MM.1S (cell line): Measurements from ENCODE around the gene TNFRSF4.

Experiments
- DNase-seq: peaks from one replicate; pipeline ENCODE4 v3.0.0-alpha.2; 2015
- H2AFZ ChIP-seq: fragments of 300-600 bp; sonication (generic); 2 replicates; pipeline ENCODE4 v1.6.0; 2016; ENCODE audit warnings: antibody characterized with exemption, low read length
- H3F3A ChIP-seq: fragments of 300-600 bp; sonication (generic); 2 replicates; pipeline ENCODE4 v1.6.1; 2016; ENCODE audit warnings: mild to moderate bottlenecking, antibody characterized with exemption, low read length, moderate library complexity, mixed read lengths; ENCODE audit not compliant: insufficient read depth
- H3K27ac ChIP-seq: fragments of 300-600 bp; sonication (generic); 2 replicates; pipeline ENCODE4 v1.5.1; 2016; ENCODE audit warnings: mild to moderate bottlenecking, low read length
- H3K27me3 ChIP-seq: fragments of 300-600 bp; sonication (generic); replicated peaks from 2 replicates; pipeline ENCODE4 v1.6.0; 2016; ENCODE audit warnings: low read length; ENCODE audit not compliant: insufficient read depth
- H3K36me3 ChIP-seq: fragments of 300-600 bp; sonication (generic); replicated peaks from 2 replicates; pipeline ENCODE4 v1.6.1; 2016; ENCODE audit warnings: mild to moderate bottlenecking, low read length, mixed read lengths; ENCODE audit not compliant: insufficient read depth
- H3K4me1 ChIP-seq: fragments of 300-600 bp; sonication (generic); 2 replicates; pipeline ENCODE4 v1.6.1; 2016; ENCODE audit warnings: low read length, mixed read lengths
- H3K4me2 ChIP-seq: fragments of 300-600 bp; sonication (generic); 2 replicates; pipeline ENCODE4 v1.6.0; 2016; ENCODE audit warnings: low read depth, low read length
- H3K4me3 ChIP-seq: fragments of 300-600 bp; sonication (generic); 2 replicates; pipeline ENCODE4 v1.5.1; 2016; ENCODE audit warnings: low read length, mixed read lengths
- H3K79me2 ChIP-seq: fragments of 300-600 bp; sonication (generic); 2 replicates; pipeline ENCODE4 v1.6.1; 2016; ENCODE audit warnings: mixed run types, low read length, mixed read lengths
- H3K9ac ChIP-seq: fragments of 300-600 bp; sonication (generic); 2 replicates; pipeline ENCODE4 v1.6.1; 2016; ENCODE audit warnings: low read length, mixed read lengths
- H3K9me2 ChIP-seq: fragments of 300-600 bp; sonication (generic); replicated peaks from 2 replicates; pipeline ENCODE4 v1.6.1; 2016; ENCODE audit warnings: mild to moderate bottlenecking, low read length, mixed read lengths; ENCODE audit not compliant: insufficient read depth
- H3K9me3 ChIP-seq: fragments of 300-600 bp; sonication (generic); replicated peaks from 2 replicates; pipeline ENCODE4 v1.6.1; 2016; ENCODE audit warnings: mild to moderate bottlenecking, low read length, mixed read lengths; ENCODE audit not compliant: insufficient read depth
- H4K20me1 ChIP-seq: fragments of 300-600 bp; sonication (generic); 2 replicates; pipeline ENCODE4 v1.6.1; 2016; ENCODE audit warnings: mild to moderate bottlenecking, low read length, moderate library complexity, mixed read lengths; ENCODE audit not compliant: insufficient read depth
- EZH2 ChIP-seq: fragments of 300-600 bp; sonication (generic); optimal IDR thresholded peaks from 2 replicates; pipeline ENCODE3; 2017; ENCODE audit warnings: low read depth, mild to moderate bottlenecking, antibody characterized with exemption, low read length, mixed read lengths
- EZH2phosphoT487 ChIP-seq: fragments of 300-600 bp; sonication (generic); IDR thresholded peaks from 2 replicates; pipeline ENCODE4 v1.6.1; 2018; ENCODE audit warnings: antibody characterized with exemption, low read length
- TF ChIP-seq, protein P1 (sequence below): fragments of 300-600 bp; sonication (generic); IDR thresholded peaks from 2 replicates; pipeline ENCODE4 v1.5.1; 2016; ENCODE audit warnings: antibody characterized with exemption, low read length, mixed read lengths

Gene TNFRSF4

DNA sequence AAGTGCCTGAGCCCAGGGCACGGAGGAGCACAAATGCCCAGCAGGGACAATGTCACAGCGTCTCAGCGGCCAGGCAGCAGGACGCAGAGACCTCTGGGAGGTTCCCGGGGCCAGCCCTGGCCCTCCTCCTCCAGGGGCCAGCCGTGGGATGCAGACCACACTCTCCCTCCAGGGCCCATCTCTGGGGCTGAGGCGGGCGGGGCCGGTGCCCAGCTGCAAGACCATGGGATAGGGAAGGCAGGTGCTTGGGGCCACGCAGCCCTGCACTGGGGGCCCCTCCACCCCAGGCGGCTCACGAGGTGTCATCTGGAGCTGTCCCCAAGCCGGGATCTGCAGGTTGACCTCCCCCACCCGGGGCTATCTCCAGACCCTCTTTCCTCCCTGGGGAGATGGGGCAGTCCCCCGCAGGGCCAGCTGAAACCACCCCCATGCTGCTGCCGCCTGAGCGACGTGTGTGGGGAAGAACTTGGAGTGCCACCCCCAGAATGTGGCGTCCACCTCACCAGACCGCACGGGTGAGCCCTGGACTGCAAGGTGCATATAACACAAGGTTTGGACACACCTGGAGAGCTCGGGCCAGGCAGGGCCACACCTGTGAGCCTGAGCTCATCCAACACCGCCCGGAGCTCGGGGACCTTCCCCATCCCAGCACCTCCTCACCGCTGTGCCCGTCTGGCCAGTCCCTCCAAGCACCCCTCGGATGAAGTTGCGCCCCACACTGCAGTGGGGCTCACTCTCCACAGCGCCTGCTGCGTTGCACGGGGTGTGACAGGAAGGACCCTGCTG is 44.3 kb downstream of the TNFRSF4 start:
- Histone ChIP-seq H3K9ac (no peak overlapping the region), H3K36me3 (no peaks in the 10 kb centered on the region), H3K27me3 (peaks cover 96% of the 10 kb centered on the region), H3K27ac (no peak overlapping the region), H4K20me1 (no peaks in the 10 kb centered on the region), H3K9me3 (no peaks in the 10 kb centered on the region), H3F3A (no peaks in the 10 kb centered on the region), H2AFZ (no peak overlapping the region), H3K79me2 (no peaks in the 10 kb centered on the region), H3K9me2 (no peaks in the 10 kb centered on the region), H3K4me3 (no peak overlapping the region), H3K4me2 (no peak overlapping the region), H3K4me1 (no peaks in the 10 kb centered on the region)
- no peak for DNase-seq
- TF ChIP-seq EZH2phosphoT487 (no peak), EZH2 (no peak)
- TF ChIP-seq, protein P1, sequence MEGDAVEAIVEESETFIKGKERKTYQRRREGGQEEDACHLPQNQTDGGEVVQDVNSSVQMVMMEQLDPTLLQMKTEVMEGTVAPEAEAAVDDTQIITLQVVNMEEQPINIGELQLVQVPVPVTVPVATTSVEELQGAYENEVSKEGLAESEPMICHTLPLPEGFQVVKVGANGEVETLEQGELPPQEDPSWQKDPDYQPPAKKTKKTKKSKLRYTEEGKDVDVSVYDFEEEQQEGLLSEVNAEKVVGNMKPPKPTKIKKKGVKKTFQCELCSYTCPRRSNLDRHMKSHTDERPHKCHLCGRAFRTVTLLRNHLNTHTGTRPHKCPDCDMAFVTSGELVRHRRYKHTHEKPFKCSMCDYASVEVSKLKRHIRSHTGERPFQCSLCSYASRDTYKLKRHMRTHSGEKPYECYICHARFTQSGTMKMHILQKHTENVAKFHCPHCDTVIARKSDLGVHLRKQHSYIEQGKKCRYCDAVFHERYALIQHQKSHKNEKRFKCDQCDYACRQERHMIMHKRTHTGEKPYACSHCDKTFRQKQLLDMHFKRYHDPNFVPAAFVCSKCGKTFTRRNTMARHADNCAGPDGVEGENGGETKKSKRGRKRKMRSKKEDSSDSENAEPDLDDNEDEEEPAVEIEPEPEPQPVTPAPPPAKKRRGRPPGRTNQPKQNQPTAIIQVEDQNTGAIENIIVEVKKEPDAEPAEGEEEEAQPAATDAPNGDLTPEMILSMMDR = no peak

DNA sequence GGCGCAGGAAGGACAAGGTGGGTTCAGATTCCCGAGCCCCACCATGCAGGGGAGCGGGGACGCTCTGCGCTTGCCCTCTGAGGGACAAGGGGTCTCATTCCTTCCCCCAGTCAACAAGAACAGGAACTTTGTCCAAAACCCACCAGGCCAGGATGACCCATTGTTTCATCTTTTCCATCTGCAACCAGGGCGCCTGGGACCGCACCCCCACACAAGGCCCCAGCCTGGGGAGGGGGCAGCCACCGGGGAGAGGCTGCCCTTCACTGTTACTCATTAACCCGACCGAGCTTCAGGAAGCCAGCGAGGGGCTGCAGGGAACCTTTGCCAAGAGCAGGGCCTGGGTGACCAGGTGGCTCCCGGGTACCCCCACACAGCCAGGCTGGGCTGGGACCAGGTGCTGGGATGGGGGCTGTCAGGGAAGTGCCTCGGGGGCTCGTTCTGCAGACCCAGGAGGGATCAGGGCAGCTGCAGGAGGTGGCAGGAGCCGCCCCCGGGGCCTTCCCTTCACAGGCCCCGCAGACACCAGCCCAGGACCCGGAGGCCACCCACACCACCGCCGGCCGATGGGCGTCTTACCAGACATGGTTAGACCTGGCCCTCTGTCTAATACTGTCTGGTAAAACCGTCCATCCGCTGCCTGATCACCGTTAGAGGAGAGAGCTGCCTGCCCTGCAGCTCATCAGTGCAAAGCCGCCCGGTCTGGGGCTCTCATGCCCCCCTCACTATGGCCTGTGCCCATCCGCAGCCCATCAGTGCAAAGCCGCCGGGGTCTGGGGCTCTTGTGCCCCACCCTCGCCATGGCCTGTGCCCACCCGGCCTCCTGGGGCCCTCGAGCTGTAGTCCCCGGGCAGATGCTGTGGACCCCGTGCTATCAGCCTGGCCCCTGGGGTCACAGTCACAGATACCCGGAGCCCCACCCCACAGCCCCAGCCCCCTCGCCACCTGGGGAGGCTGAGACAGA is 45.2 kb downstream of the TNFRSF4 start:
- no peaks in the 10 kb centered on the region for H3K4me1 ChIP-seq
- H3K27me3 ChIP-seq = peaks cover 96% of the 10 kb centered on the region
- no peaks in the 10 kb centered on the region for H3K9me3 ChIP-seq
- no peak overlapping the region for H3K27ac ChIP-seq
- H4K20me1 ChIP-seq = no peaks in the 10 kb centered on the region
- no peaks in the 10 kb centered on the region for H3K36me3 ChIP-seq
- H3K79me2 ChIP-seq = no peaks in the 10 kb centered on the region
- TF ChIP-seq EZH2 (no peak), EZH2phosphoT487 (no peak)
- TF ChIP-seq, protein P1 = no peak
- H3K4me3 ChIP-seq = no peak overlapping the region
- H3K9me2 ChIP-seq = no peaks in the 10 kb centered on the region
- H2AFZ ChIP-seq = no peak overlapping the region
- no peak overlapping the region for H3K9ac ChIP-seq
- DNase-seq = no peak
- no peaks in the 10 kb centered on the region for H3F3A ChIP-seq
- H3K4me2 ChIP-seq = no peak overlapping the region

DNA sequence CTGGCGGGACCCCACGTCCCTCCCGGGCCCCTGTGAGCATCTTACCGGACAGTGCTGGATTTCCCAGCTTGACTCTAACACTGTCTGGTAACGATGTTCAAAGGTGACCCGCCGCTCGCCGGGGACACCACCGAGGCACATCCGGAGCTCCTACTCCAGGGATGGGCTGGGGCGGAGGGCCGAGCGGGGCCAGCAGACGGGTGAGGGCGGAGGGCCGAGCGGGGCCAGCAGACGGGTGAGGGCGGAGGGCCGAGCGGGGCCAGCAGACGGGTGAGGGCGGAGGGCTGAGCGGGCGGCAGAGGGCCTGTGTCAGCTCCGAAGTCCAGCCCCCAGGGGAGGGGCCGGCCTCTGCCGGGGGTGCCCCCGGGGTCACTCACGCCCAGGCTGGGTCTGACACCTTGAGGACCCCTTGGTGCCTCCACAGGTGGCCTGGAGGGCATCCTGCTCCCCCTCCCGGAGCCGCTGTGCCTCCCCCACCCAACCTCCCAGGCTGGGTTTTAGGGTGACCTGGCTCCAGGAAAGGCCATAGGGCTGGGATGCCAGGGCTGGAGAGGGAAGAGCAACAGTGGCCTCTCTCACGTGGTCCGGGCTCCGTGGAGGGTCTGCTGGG is 46.0 kb downstream of the TNFRSF4 start:
- TF ChIP-seq, protein P1 = no peak
- no peak for TF ChIP-seq EZH2
- TF ChIP-seq EZH2phosphoT487 = no peak
- no peaks in the 10 kb centered on the region for H3K9me3 ChIP-seq
- H3K9me2 ChIP-seq = no peaks in the 10 kb centered on the region
- H3K36me3 ChIP-seq = no peaks in the 10 kb centered on the region
- no peak overlapping the region for H3K9ac ChIP-seq
- no peaks in the 10 kb centered on the region for H4K20me1 ChIP-seq
- peaks cover 96% of the 10 kb centered on the region for H3K27me3 ChIP-seq
- no peak overlapping the region for H2AFZ ChIP-seq
- no peaks in the 10 kb centered on the region for H3K79me2 ChIP-seq
- no peak overlapping the region for H3K27ac ChIP-seq
- no peak for DNase-seq
- no peaks in the 10 kb centered on the region for H3F3A ChIP-seq
- no peak overlapping the region for H3K4me3 ChIP-seq
- no peaks in the 10 kb centered on the region for H3K4me1 ChIP-seq
- no peak overlapping the region for H3K4me2 ChIP-seq
